IMR-90 (cell line): Measurements from ENCODE around the gene SLC15A3.

ENCODE experiments used
- FOS ChIP-seq: fragments of 150-350 bp; IDR thresholded peaks from 2 replicates; pipeline ENCODE4 v1.6.1; 2016; ENCODE audit warnings: low read depth, low read length
- POLR2A ChIP-seq: IDR thresholded peaks from 2 replicates; pipeline ENCODE4 v1.6.1; 2012; ENCODE audit warnings: mild to moderate bottlenecking, low read depth, low read length
- RCOR1 ChIP-seq: IDR thresholded peaks from 2 replicates; pipeline ENCODE4 v1.6.1; 2012; ENCODE audit warnings: mild to moderate bottlenecking, low read length, improper control_type of control experiment; ENCODE audit not compliant: insufficient replicate concordance
- TF ChIP-seq, protein P1 (sequence below): conservative IDR thresholded peaks from 2 replicates; pipeline ENCODE4 v1.5.1; 2012; ENCODE audit warnings: mild to moderate bottlenecking, low read depth, low read length, improper control_type of control experiment

DNA sequence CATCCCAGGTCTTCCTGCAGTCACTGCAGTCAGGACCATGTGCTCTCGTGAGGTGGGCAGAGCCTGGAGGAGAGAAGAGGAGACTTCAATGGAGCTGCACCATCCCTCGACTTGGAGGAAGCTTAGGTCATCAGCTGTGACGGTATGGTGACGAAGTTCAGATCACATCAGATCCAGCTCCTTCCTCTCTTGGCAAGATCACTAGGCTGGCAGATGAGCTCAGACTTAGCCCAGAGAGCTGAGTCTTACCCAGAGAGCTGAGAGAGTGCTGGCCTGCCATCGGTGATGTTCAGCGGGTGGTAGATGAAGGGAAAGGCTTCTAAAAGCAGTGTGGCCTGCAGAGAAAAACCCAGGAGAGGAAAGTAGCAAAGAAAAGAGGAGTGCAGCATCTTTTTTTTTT is 1.8 kb upstream of the SLC15A3 start:
- TF ChIP-seq, protein P1, sequence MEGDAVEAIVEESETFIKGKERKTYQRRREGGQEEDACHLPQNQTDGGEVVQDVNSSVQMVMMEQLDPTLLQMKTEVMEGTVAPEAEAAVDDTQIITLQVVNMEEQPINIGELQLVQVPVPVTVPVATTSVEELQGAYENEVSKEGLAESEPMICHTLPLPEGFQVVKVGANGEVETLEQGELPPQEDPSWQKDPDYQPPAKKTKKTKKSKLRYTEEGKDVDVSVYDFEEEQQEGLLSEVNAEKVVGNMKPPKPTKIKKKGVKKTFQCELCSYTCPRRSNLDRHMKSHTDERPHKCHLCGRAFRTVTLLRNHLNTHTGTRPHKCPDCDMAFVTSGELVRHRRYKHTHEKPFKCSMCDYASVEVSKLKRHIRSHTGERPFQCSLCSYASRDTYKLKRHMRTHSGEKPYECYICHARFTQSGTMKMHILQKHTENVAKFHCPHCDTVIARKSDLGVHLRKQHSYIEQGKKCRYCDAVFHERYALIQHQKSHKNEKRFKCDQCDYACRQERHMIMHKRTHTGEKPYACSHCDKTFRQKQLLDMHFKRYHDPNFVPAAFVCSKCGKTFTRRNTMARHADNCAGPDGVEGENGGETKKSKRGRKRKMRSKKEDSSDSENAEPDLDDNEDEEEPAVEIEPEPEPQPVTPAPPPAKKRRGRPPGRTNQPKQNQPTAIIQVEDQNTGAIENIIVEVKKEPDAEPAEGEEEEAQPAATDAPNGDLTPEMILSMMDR: no peak
- TF ChIP-seq POLR2A (no peak), FOS (no peak), RCOR1 (no peak)
